Mesenchymal stem cell (in vitro differentiated cells and primary cell): ENCODE measurements around the gene CCDC3.
A peak's percentile ranks its signal among the peaks of the same experiment; 100 is the strongest.

Source experiments
- DNase-seq: peaks from one replicate; pipeline ENCODE4 v3.0.0-alpha.2; 2013
- H2AFZ ChIP-seq: one replicate; pipeline ENCODE4 v1.6.1; 2013; ENCODE audit warnings: low read depth, mild to moderate bottlenecking, control low read depth, inconsistent platforms, low read length, moderate library complexity
- H2AK5ac ChIP-seq: 2 replicates; pipeline ENCODE4 v1.6.1; 2013; ENCODE audit warnings: low read length, moderate library complexity, mild to moderate bottlenecking, inconsistent platforms; ENCODE audit not compliant: severe bottlenecking
- H2BK120ac ChIP-seq: one replicate; pipeline ENCODE4 v1.6.1; 2013; ENCODE audit warnings: low read depth, mild to moderate bottlenecking, inconsistent platforms, low read length, moderate library complexity
- H2BK12ac ChIP-seq, 2 experiments: one replicate each; pipeline ENCODE4 v1.6.1; 2013; ENCODE audit warnings: inconsistent platforms in 2 of 2, low read length in 2 of 2, mild to moderate bottlenecking in 2 of 2, moderate library complexity in 2 of 2, control low read depth in 1 of 2
- H2BK15ac ChIP-seq: one replicate; pipeline ENCODE4 v1.6.1; 2013; ENCODE audit warnings: mild to moderate bottlenecking, low read depth, inconsistent platforms; ENCODE audit not compliant: poor library complexity, severe bottlenecking
- H2BK5ac ChIP-seq: 2 replicates; pipeline ENCODE4 v1.6.1; 2013; ENCODE audit warnings: low read depth, mild to moderate bottlenecking, low read length, control low read depth, inconsistent platforms; ENCODE audit not compliant: poor library complexity, severe bottlenecking
- H3K14ac ChIP-seq, 2 experiments: one replicate each; pipeline ENCODE4 v1.6.1; 2013; ENCODE audit warnings: inconsistent platforms in 2 of 2, low read length in 2 of 2, control low read depth in 1 of 2, mild to moderate bottlenecking in 1 of 2, moderate library complexity in 1 of 2
- H3K18ac ChIP-seq, 2 experiments: one replicate each; pipeline ENCODE4 v1.6.1; 2013; ENCODE audit warnings: inconsistent platforms in 2 of 2, low read length in 2 of 2, control low read depth in 1 of 2, low read depth in 1 of 2, mild to moderate bottlenecking in 1 of 2
- H3K23ac ChIP-seq, 2 experiments: one replicate each; pipeline ENCODE4 v1.6.1; 2013; ENCODE audit warnings: inconsistent platforms in 2 of 2, low read length in 2 of 2, mild to moderate bottlenecking in 2 of 2, moderate library complexity in 2 of 2, control low read depth in 1 of 2
- H3K27ac ChIP-seq: 2 replicates; pipeline ENCODE4 v1.5.1; 2013; ENCODE audit warnings: mild to moderate bottlenecking, moderate library complexity, low read length, control low read depth, inconsistent platforms; ENCODE audit not compliant: poor library complexity, severe bottlenecking
- H3K27me3 ChIP-seq, 2 experiments: 2 replicates each; pipeline versions ENCODE4 v1.6.1 to v1.7.0; 2013; ENCODE audit warnings: low read length in 2 of 2, mild to moderate bottlenecking in 2 of 2, moderate library complexity in 2 of 2, control low read depth in 1 of 2, inconsistent platforms in 1 of 2; ENCODE audit not compliant: control insufficient read depth in 1 of 2, insufficient read depth in 1 of 2
- H3K36me3 ChIP-seq, 2 experiments: 2 replicates each; pipeline versions ENCODE4 v1.6.1 to v1.7.0; 2013; ENCODE audit warnings: low read length in 2 of 2, control low read depth in 1 of 2, inconsistent platforms in 1 of 2, low read depth in 1 of 2, mild to moderate bottlenecking in 1 of 2; ENCODE audit not compliant: insufficient read depth in 2 of 2, control insufficient read depth in 1 of 2
- H3K4ac ChIP-seq, 2 experiments: one replicate each; pipeline ENCODE4 v1.6.1; 2013; ENCODE audit warnings: inconsistent platforms in 2 of 2, low read length in 2 of 2, mild to moderate bottlenecking in 2 of 2, moderate library complexity in 2 of 2, control low read depth in 1 of 2, low read depth in 1 of 2
- H3K4me1 ChIP-seq: 2 replicates; pipeline ENCODE4 v1.6.1; 2013; ENCODE audit warnings: low read depth, low read length, control low read depth; ENCODE audit not compliant: control insufficient read depth, insufficient read depth
- H3K4me2 ChIP-seq: 2 replicates; pipeline ENCODE4 v1.6.1; 2013; ENCODE audit warnings: low read length, mild to moderate bottlenecking, inconsistent platforms; ENCODE audit not compliant: poor library complexity, severe bottlenecking
- H3K4me3 ChIP-seq, 2 experiments: 2 replicates each; pipeline versions ENCODE4 v1.5.1 to v1.7.0; 2013; ENCODE audit warnings: low read length in 2 of 2, mild to moderate bottlenecking in 2 of 2, control low read depth in 1 of 2, low read depth in 1 of 2; ENCODE audit not compliant: insufficient read depth in 1 of 2
- H3K79me1 ChIP-seq: replicated peaks from 2 replicates; pipeline ENCODE4 v1.6.1; 2013; ENCODE audit warnings: mild to moderate bottlenecking, control low read depth, low read length, inconsistent platforms; ENCODE audit not compliant: poor library complexity, severe bottlenecking
- H3K9ac ChIP-seq: 2 replicates; pipeline ENCODE4 v1.7.0; 2013; ENCODE audit warnings: mild to moderate bottlenecking, low read length, moderate library complexity
- H3K9me3 ChIP-seq: 2 replicates; pipeline ENCODE4 v1.7.0; 2013; ENCODE audit warnings: mild to moderate bottlenecking, low read length; ENCODE audit not compliant: control insufficient read depth
- H4K8ac ChIP-seq: one replicate; pipeline ENCODE4 v1.6.1; 2013; ENCODE audit warnings: inconsistent platforms, mild to moderate bottlenecking, low read length, moderate library complexity
- H4K91ac ChIP-seq: one replicate; pipeline ENCODE4 v1.6.1; 2013; ENCODE audit warnings: mild to moderate bottlenecking, low read length, inconsistent platforms
- WGBS: methylation state at CpG from one replicate; pipeline ENCODE4 v1.1.7; 2013; ENCODE audit warnings: mixed read lengths; 5-methylcytosine and 5-hydroxymethylcytosine counted together

The CCDC3 gene

GRCh38 chr10:12937527-12937926 lies 64.0 kb downstream of the CCDC3 start:
- H3K27me3 ChIP-seq = peaks cover 0 to 14% of the 10 kb centered on the region in 2 experiments
- no peak overlapping the region for H2AFZ ChIP-seq
- H2BK12ac ChIP-seq = no peak overlapping the region
- H4K8ac ChIP-seq = no peak overlapping the region
- H3K18ac ChIP-seq = no peak overlapping the region
- no peak overlapping the region for H3K14ac ChIP-seq
- no peaks in the 10 kb centered on the region for H3K79me1 ChIP-seq
- H4K91ac ChIP-seq = no peak overlapping the region
- DNase-seq = peak; percentile 23
- H3K4me2 ChIP-seq = no peak overlapping the region
- no peak overlapping the region for H2BK15ac ChIP-seq
- no peak overlapping the region for H3K23ac ChIP-seq
- H3K9me3 ChIP-seq = no peaks in the 10 kb centered on the region
- no peak overlapping the region for H3K9ac ChIP-seq
- no peak overlapping the region for H2BK5ac ChIP-seq
- no peak overlapping the region for H3K27ac ChIP-seq
- peak overlapping the region in 1 of 2 experiments; percentile 24 for H3K4me3 ChIP-seq
- 80% methylated on average over 2 of the region's 3 CpGs for WGBS
- no peaks in the 10 kb centered on the region for H3K4me1 ChIP-seq
- H2BK120ac ChIP-seq = no peak overlapping the region
- no peak overlapping the region for H3K4ac ChIP-seq
- no peaks in the 10 kb centered on the region for H3K36me3 ChIP-seq
- H2AK5ac ChIP-seq = no peak overlapping the region

GRCh38 chr10:12934777-12935176 lies 66.7 kb downstream of the CCDC3 start:
- no peaks in the 10 kb centered on the region for H3K9me3 ChIP-seq
- no peaks in the 10 kb centered on the region for H3K79me1 ChIP-seq
- 77% methylated on average over 4 of the region's 4 CpGs for WGBS
- no peak overlapping the region for H2BK15ac ChIP-seq
- no peak overlapping the region for H3K9ac ChIP-seq
- no peak overlapping the region for H2AFZ ChIP-seq
- H3K4me1 ChIP-seq = no peaks in the 10 kb centered on the region
- H3K36me3 ChIP-seq = no peaks in the 10 kb centered on the region
- no peak overlapping the region for H3K18ac ChIP-seq
- no peak overlapping the region for H2BK12ac ChIP-seq
- H2BK5ac ChIP-seq = no peak overlapping the region
- no peak overlapping the region for H3K23ac ChIP-seq
- no peak overlapping the region for H4K91ac ChIP-seq
- peaks cover 0 to 12% of the 10 kb centered on the region in 2 experiments for H3K27me3 ChIP-seq
- H3K4me3 ChIP-seq = no peak overlapping the region
- H2BK120ac ChIP-seq = no peak overlapping the region
- no peak overlapping the region for H3K4ac ChIP-seq
- peak; percentile 82 for DNase-seq
- no peak overlapping the region for H4K8ac ChIP-seq
- no peak overlapping the region for H3K14ac ChIP-seq
- no peak overlapping the region for H2AK5ac ChIP-seq
- no peak overlapping the region for H3K4me2 ChIP-seq
- H3K27ac ChIP-seq = no peak overlapping the region

GRCh38 chr10:12929381-12929780 lies 72.1 kb downstream of the CCDC3 start:
- Histone ChIP-seq H3K9ac (no peak overlapping the region), H3K9me3 (peaks cover 17% of the 10 kb centered on the region), H2BK120ac (no peak overlapping the region), H2AK5ac (no peak overlapping the region), H2BK5ac (no peak overlapping the region), H2BK12ac (no peak overlapping the region), H3K27me3 (peaks cover 0 to 16% of the 10 kb centered on the region in 2 experiments), H3K23ac (no peak overlapping the region), H2AFZ (no peak overlapping the region), H4K8ac (no peak overlapping the region), H3K18ac (no peak overlapping the region), H3K79me1 (no peaks in the 10 kb centered on the region), H3K4me1 (no peaks in the 10 kb centered on the region), H3K4me2 (no peak overlapping the region), H3K4me3 (no peak overlapping the region), H3K14ac (no peak overlapping the region), H4K91ac (no peak overlapping the region), H3K36me3 (no peaks in the 10 kb centered on the region), H2BK15ac (peak overlapping the region; percentile 73), H3K27ac (no peak overlapping the region), H3K4ac (no peak overlapping the region)
- 73% methylated on average over 2 of the region's 2 CpGs for WGBS
- no peak for DNase-seq

GRCh38 chr10:12928571-12928970 lies 72.9 kb downstream of the CCDC3 start:
- Histone ChIP-seq H3K4me1 (no peaks in the 10 kb centered on the region), H2BK120ac (no peak overlapping the region), H4K91ac (no peak overlapping the region), H3K18ac (no peak overlapping the region), H2AFZ (no peak overlapping the region), H3K23ac (no peak overlapping the region), H2BK15ac (no peak overlapping the region), H3K27ac (no peak overlapping the region), H2BK12ac (no peak overlapping the region), H2BK5ac (no peak overlapping the region), H3K14ac (no peak overlapping the region), H3K9me3 (peaks cover 17% of the 10 kb centered on the region), H3K36me3 (no peaks in the 10 kb centered on the region), H3K9ac (no peak overlapping the region), H3K4ac (no peak overlapping the region), H3K79me1 (no peaks in the 10 kb centered on the region), H2AK5ac (no peak overlapping the region), H4K8ac (no peak overlapping the region), H3K4me2 (no peak overlapping the region), H3K27me3 (peaks cover under 1 to 22% of the 10 kb centered on the region in 2 experiments), H3K4me3 (no peak overlapping the region)
- WGBS = 90% methylated on average over 4 of the region's 6 CpGs
- DNase-seq = no peak
